HG02571 (cell line): ENCODE results near the gene FCRLB.
"Not testable (repeated sequence)": the region's sequence is repeated elsewhere in the genome, so short reads cannot be mapped to it uniquely, and the experiment has no call there.

Experiments
- ATAC-seq: cut with Tn5 transposase; IDR thresholded peaks from one replicate; pipeline ENCODE4 v1.9.1; 2021; ENCODE audit warnings: mild to moderate bottlenecking, moderate library complexity; ENCODE audit not compliant: unreplicated experiment

FCRLB gene

GRCh38 chr1:161720956-161721737 is at the start of gene FCRLB:
Gene FCRLB (plus strand): TSS chr1:161721544. CDS start chr1:161722673, 1,129 bp downstream.
- ATAC-seq = no peak

GRCh38 chr1:161673437-161673836 is 47.9 kb upstream of the FCRLB start:
- ATAC-seq = not testable (repeated sequence)

GRCh38 chr1:161674447-161674846 is 46.9 kb upstream of the FCRLB start:
- ATAC-seq = not testable (repeated sequence)

- ATAC-seq = not testable (repeated sequence)
Measured at GRCh38 chr1:161674908-161675307, 46.4 kb upstream of the FCRLB start.

GRCh38 chr1:161676441-161676840 is 44.9 kb upstream of the FCRLB start:
- ATAC-seq = no peak

GRCh38 chr1:161676958-161677689 is 44.2 kb upstream of the FCRLB start:
- ATAC-seq = no peak

GRCh38 chr1:161678500-161678899 is 42.8 kb upstream of the FCRLB start:
- ATAC-seq = no peak

- ATAC-seq = no peak
Measured at GRCh38 chr1:161681879-161682278, 39.5 kb upstream of the FCRLB start.

GRCh38 chr1:161688946-161689345 is 32.4 kb upstream of the FCRLB start:
- ATAC-seq = no peak

- ATAC-seq = no peak
Measured at GRCh38 chr1:161691846-161692245, 29.5 kb upstream of the FCRLB start.

GRCh38 chr1:161693020-161693712 is 28.2 kb upstream of the FCRLB start:
- ATAC-seq = not testable (repeated sequence)

GRCh38 chr1:161698302-161698701 is 23.0 kb upstream of the FCRLB start:
- not testable (repeated sequence) for ATAC-seq

- no peak for ATAC-seq
Measured at GRCh38 chr1:161702250-161702649, 19.1 kb upstream of the FCRLB start.

- no peak for ATAC-seq
Measured at GRCh38 chr1:161705537-161705936, 15.8 kb upstream of the FCRLB start.

- ATAC-seq = no peak
Measured at GRCh38 chr1:161706113-161706481, 15.2 kb upstream of the FCRLB start.

GRCh38 chr1:161706482-161707347 is 14.6 kb upstream of the FCRLB start, which contains the start of gene FCRLA:
Gene FCRLA (plus strand): TSS chr1:161707229. CDS start chr1:161707265, 36 bp downstream.
- peak; percentile 55 for ATAC-seq

GRCh38 chr1:161707503-161707902 is 13.8 kb upstream of the FCRLB start:
- ATAC-seq = no peak

GRCh38 chr1:161709373-161709772 is 12.0 kb upstream of the FCRLB start:
- ATAC-seq = no peak

GRCh38 chr1:161710560-161710959 is 10.8 kb upstream of the FCRLB start:
- ATAC-seq = no peak

- ATAC-seq = no peak
Measured at GRCh38 chr1:161718559-161719324, 2.6 kb upstream of the FCRLB start.
